Panc1 (cell line): ENCODE measurements around the gene PSTPIP1. TPM values are rescaled to one million over a fixed set of nuclear protein-coding genes. Genes with fewer than 3 reads are reported as not detected.

Experiments used
- ATAC-seq: fragments of 200-7000 bp; cut with Tn5 transposase; 2 replicates; pipeline ENCODE4 v1.9.1; 2020; ENCODE audit warnings: mild to moderate bottlenecking, moderate library complexity
- BruUV-seq: library from RNA; stranded (reverse); fragments of 400-500 nt; replicated peaks from 2 replicates; lab custom pipeline; 2021; lab: Mats Ljungman, UMichigan
- CTCF ChIA-PET: fragments of 300-600 bp; sonication (Branson Sonifier 250); formaldehyde crosslinking; loops from one replicate; lab custom pipeline; 2022; ENCODE audit warnings: antibody characterized with exemption; lab: Charles Lee
- POLR2A ChIA-PET: fragments of 300-600 bp; sonication (Branson Sonifier 250); formaldehyde crosslinking; loops from one replicate; lab custom pipeline; 2022; ENCODE audit warnings: antibody characterized with exemption; lab: Charles Lee
- DNase-seq: peaks from one replicate; pipeline ENCODE4 v3.0.0-alpha.2; 2010; ENCODE audit warnings: low read depth, low spot score
- H3K27ac ChIP-seq: 2 replicates; pipeline ENCODE4 v1.5.1; 2011; ENCODE audit warnings: mild to moderate bottlenecking, low read length, inconsistent platforms
- H3K27me3 ChIP-seq: fragments of 200-500 bp; sonication (Bioruptor generic); 2 replicates; pipeline ENCODE4 v1.6.0; 2014; ENCODE audit warnings: low read length, inconsistent platforms; ENCODE audit not compliant: control insufficient read depth, insufficient read depth
- H3K36me3 ChIP-seq: fragments of 200-500 bp; sonication (Bioruptor generic); 2 replicates; pipeline ENCODE4 v1.5.1; 2014; ENCODE audit warnings: inconsistent platforms, mild to moderate bottlenecking, low read length, moderate library complexity; ENCODE audit not compliant: control insufficient read depth, insufficient read depth
- H3K4me1 ChIP-seq: 2 replicates; pipeline ENCODE4 v1.5.1; 2011; ENCODE audit warnings: inconsistent platforms, mild to moderate bottlenecking, low read length, moderate library complexity; ENCODE audit not compliant: control insufficient read depth, insufficient read depth
- H3K4me3 ChIP-seq, 2 experiments: 2 replicates each; pipeline ENCODE4 v1.5.1; 2011 to 2012; ENCODE audit warnings: low read depth in 2 of 2, low read length in 2 of 2, mild to moderate bottlenecking in 2 of 2, inconsistent platforms in 1 of 2, moderate library complexity in 1 of 2
- H3K9me3 ChIP-seq: fragments of 200-500 bp; sonication (Bioruptor generic); 2 replicates; pipeline ENCODE4 v1.5.1; 2014; ENCODE audit warnings: low read depth, mild to moderate bottlenecking, inconsistent platforms, low read length, moderate library complexity; ENCODE audit not compliant: control insufficient read depth, insufficient read depth
- CTCF ChIP-seq: fragments of 450-650 bp; IDR thresholded peaks from 2 replicates; pipeline ENCODE4 v1.5.1; 2017; ENCODE audit warnings: mild to moderate bottlenecking
- POLR2AphosphoS5 ChIP-seq: IDR thresholded peaks from 2 replicates; pipeline ENCODE4 v1.6.1; 2012; ENCODE audit warnings: mild to moderate bottlenecking, low read depth, low read length, moderate library complexity
- SIN3A ChIP-seq: IDR thresholded peaks from 2 replicates; pipeline ENCODE4 v1.6.1; 2012; ENCODE audit warnings: low read depth, mild to moderate bottlenecking, low read length, moderate library complexity, borderline replicate concordance; ENCODE audit not compliant: insufficient read depth
- TCF7L2 ChIP-seq: IDR thresholded peaks from 2 replicates; pipeline ENCODE4 v1.6.1; 2011; ENCODE audit warnings: mild to moderate bottlenecking, low read depth, low read length, inconsistent platforms
- in situ Hi-C: cut with HindIII; loops from 2 replicates; pipeline ENCODE4 v1.10.0; 2016; ENCODE audit warnings: low sequenced_read_pairs, low pct_unique_long_range_greater_than_20kb
- intact Hi-C: fragments of 100-400 bp; cut with micrococcal nuclease; formaldehyde crosslinking; loops from one replicate; pipeline ENCODE4 v1.10.0; 2022; ENCODE audit not compliant: unreplicated experiment
- total RNA-seq: library from RNA; stranded (reverse); gene quantifications from one replicate; pipeline ENCODE4 v1.2.1, GENCODE V29; 2021; ENCODE audit not compliant: unreplicated experiment
- TF ChIP-seq, protein P1 (sequence below), 2 experiments: IDR thresholded peaks; 2 replicates each; pipeline ENCODE4 v1.6.1; 2011 to 2012; ENCODE audit warnings: low read depth in 2 of 2, control low read depth in 1 of 2, low read length in 1 of 2, mild to moderate bottlenecking in 1 of 2, moderate library complexity in 1 of 2; ENCODE audit not compliant: insufficient read depth in 1 of 2

The PSTPIP1 gene
- total RNA-seq, 1 experiment from 2014 or later: 0.46 TPM

GRCh38 chr15:76994496-76994895 is 430 bp upstream of the PSTPIP1 start:
- in situ Hi-C loops: no loop called here
- Histone ChIP-seq H3K36me3 (no peaks in the 10 kb centered on the region), H3K4me1 (no peaks in the 10 kb centered on the region), H3K27me3 (no peaks in the 10 kb centered on the region), H3K27ac (no peak overlapping the region), H3K4me3 (no peak overlapping the region), H3K9me3 (no peaks in the 10 kb centered on the region)
- ATAC-seq (no peak), DNase-seq (no peak)
- ChIA-PET CTCF (no interaction called here), POLR2A (no interaction called here)
- intact Hi-C loops: no loop called here
- TF ChIP-seq, protein P1, sequence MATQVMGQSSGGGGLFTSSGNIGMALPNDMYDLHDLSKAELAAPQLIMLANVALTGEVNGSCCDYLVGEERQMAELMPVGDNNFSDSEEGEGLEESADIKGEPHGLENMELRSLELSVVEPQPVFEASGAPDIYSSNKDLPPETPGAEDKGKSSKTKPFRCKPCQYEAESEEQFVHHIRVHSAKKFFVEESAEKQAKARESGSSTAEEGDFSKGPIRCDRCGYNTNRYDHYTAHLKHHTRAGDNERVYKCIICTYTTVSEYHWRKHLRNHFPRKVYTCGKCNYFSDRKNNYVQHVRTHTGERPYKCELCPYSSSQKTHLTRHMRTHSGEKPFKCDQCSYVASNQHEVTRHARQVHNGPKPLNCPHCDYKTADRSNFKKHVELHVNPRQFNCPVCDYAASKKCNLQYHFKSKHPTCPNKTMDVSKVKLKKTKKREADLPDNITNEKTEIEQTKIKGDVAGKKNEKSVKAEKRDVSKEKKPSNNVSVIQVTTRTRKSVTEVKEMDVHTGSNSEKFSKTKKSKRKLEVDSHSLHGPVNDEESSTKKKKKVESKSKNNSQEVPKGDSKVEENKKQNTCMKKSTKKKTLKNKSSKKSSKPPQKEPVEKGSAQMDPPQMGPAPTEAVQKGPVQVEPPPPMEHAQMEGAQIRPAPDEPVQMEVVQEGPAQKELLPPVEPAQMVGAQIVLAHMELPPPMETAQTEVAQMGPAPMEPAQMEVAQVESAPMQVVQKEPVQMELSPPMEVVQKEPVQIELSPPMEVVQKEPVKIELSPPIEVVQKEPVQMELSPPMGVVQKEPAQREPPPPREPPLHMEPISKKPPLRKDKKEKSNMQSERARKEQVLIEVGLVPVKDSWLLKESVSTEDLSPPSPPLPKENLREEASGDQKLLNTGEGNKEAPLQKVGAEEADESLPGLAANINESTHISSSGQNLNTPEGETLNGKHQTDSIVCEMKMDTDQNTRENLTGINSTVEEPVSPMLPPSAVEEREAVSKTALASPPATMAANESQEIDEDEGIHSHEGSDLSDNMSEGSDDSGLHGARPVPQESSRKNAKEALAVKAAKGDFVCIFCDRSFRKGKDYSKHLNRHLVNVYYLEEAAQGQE (IDR thresholded peaks at IDR 0.05; ENCODE audit: insufficient read depth in 1 of 2, low read depth in 2 of 2, low read length in 1 of 2): no peak
- no peak for TF ChIP-seq TCF7L2
- TF ChIP-seq POLR2AphosphoS5: no peak
- TF ChIP-seq CTCF: no peak
- TF ChIP-seq SIN3A: no peak
- BruUV-seq: no TSS peak

- TF ChIP-seq POLR2AphosphoS5 (no peak), SIN3A (no peak), TCF7L2 (no peak), CTCF (no peak)
- TF ChIP-seq, protein P1 (IDR thresholded peaks at IDR 0.05; ENCODE audit: insufficient read depth in 1 of 2, low read depth in 2 of 2, low read length in 1 of 2): no peak
- no peak for DNase-seq
- CTCF ChIA-PET: no interaction called here
These were observed 1.2 kb downstream of the PSTPIP1 start for GRCh38 chr15:76996076-76996525.

More at GRCh38 chr15:76996076-76996525, 1.2 kb downstream of the PSTPIP1 start:
- POLR2A ChIA-PET: no interaction called here
- H3K27ac ChIP-seq: no peak overlapping the region
- no peak for ATAC-seq
- H3K4me3 ChIP-seq: no peak overlapping the region
- H3K9me3 ChIP-seq: no peaks in the 10 kb centered on the region
- in situ Hi-C loops (no loop called here), intact Hi-C loops (no loop called here)
- BruUV-seq: no TSS peak
- no peaks in the 10 kb centered on the region for H3K36me3 ChIP-seq
- no peaks in the 10 kb centered on the region for H3K4me1 ChIP-seq
- H3K27me3 ChIP-seq: no peaks in the 10 kb centered on the region
